AG09309 (cell line): Measurements from ENCODE around the gene ZNF273.

Source experiments
- DNase-seq: peaks from one replicate; pipeline ENCODE4 v3.0.0-alpha.2; 2010; ENCODE audit warnings: low read depth
- H3K4me3 ChIP-seq: 2 replicates; pipeline ENCODE4 v1.5.1; 2011; ENCODE audit warnings: mild to moderate bottlenecking, low read depth, low read length, moderate library complexity; ENCODE audit not compliant: control insufficient read depth
- CTCF ChIP-seq: IDR thresholded peaks from 2 replicates; pipeline ENCODE4 v1.5.1; 2011; ENCODE audit warnings: mild to moderate bottlenecking, low read depth, low read length, inconsistent platforms; ENCODE audit not compliant: insufficient read depth, control insufficient read depth; ENCODE audit errors: missing control alignments

Gene ZNF273

DNA sequence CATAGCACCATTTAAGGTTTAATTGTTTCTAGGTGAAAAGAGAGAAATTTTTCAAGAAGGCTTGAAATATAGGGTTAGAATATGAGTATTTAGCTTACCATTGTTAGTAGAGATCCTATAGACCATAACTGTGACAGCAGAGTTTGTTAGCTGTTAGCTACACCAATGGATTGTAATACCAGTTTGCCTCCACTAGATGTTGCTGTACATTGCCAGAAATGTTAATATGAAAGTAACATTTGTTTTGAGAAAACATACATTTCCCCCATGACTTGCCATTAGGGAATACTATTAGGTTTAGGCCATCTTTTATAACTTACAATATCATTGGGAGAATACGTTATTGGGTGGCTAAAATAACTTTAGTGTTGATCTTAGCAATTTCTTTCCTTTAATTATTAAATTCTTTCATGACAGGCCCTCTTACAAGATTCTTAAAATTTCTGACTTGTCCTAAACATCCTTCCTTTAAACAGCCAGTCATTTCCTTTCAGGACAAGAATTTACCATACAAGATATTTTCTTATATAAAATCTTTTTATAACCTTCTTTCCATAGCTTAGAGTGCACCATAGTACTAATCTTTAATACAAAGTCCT, 48.3 kb downstream of the ZNF273 start:
- peak; percentile 72 for TF ChIP-seq CTCF
- peak; percentile 17 for DNase-seq
- no peak overlapping the region for H3K4me3 ChIP-seq

- no peak overlapping the region for H3K4me3 ChIP-seq
- DNase-seq, result no peak
- no peak for TF ChIP-seq CTCF
These were observed 56.1 kb downstream of the ZNF273 start for GRCh38 chr7:64959072-64959747.

DNA sequence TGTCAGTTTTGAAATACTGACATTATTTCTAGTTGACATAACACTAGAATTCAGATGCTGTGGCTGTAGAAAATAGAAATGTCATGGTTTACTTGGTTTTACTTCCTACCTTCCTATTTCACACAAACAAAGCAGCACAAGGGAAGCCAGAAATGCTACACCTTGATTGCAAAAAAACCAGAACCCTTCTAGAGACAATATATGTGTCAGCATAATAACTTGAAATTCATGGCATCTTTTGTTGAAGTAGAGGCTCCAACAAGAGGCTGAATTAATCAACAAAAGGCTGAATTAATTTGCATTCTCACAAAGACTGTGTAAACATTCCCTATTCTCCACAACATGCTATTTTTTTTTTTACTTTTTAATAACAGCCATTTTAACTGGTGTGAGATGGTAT, 62.5 kb downstream of the ZNF273 start:
- TF ChIP-seq CTCF, result no peak
- H3K4me3 ChIP-seq, result no peak overlapping the region
- no peak for DNase-seq

DNA sequence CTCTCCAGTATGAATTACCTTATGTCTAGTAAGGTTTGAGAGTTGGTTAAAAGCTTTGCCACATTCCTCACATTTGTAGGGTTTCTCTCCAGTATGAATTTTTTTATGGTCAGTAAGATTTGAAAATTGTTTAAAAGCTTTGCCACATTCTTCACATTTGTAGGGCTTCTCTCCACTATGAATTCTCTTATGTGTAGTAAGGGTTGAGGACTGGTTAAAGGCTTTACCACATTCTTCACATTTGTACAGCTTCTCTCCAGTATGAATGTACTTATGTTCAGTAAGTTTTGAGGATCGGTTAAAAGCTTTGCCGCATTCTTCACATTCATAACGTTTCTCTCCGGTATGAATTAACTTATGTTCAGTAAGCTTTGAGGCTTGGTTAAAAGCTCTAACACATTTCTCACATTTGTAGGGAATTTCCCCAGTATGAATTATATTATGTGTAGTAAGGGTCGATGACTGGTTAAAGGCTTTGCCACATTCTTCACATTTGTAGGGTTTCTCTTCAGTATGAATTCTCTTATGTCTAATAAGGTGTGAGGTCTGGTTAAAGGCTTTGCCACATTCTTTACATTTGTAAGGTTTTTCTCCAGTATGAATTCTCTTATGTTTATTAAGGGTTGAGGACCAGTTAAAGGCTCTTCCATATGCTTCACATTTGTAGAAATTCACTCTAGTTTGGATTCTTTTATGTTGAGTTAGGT, 75.6 kb downstream of the ZNF273 start:
- no peak for DNase-seq
- H3K4me3 ChIP-seq, result no peak overlapping the region
- no peak for TF ChIP-seq CTCF
